Spleen (tissue), 7 donors: ENCODE measurements around the gene TAS2R60.

Experiments used
- CTCF ChIP-seq, 11 experiments: fragments of 200-600 bp in 7 of 11; fragments of 450-650 bp in 4 of 11; sonication (generic) in 4 of 11; IDR thresholded peaks in 8 of 11; conservative IDR thresholded peaks in 3 of 11; 1 replicate in 7 of 11; 2 replicates in 4 of 11; pipeline versions ENCODE4 v1.4.0 to v1.8.0; 2016 to 2021; ENCODE audit warnings: antibody characterized with exemption in 11 of 11, inconsistent platforms in 4 of 11, mild to moderate bottlenecking in 1 of 11
- POLR2AphosphoS5 ChIP-seq, 3 donors: sonication (generic); formaldehyde crosslinking; IDR thresholded peaks; one replicate each; pipeline ENCODE4 v1.5.1; 2017; ENCODE audit warnings: antibody characterized with exemption in 3 of 3
- donor health status: DM: no; HTN: no; CAD: no; lungs with moderate emphysema.
- donor health status: DM: no; HTN: no; CAD: no.
- donor health status: DM: no; HTN: no; CAD: no.

- TF ChIP-seq POLR2AphosphoS5 (IDR thresholded peaks at IDR 0.05) (no peak), CTCF (IDR thresholded peaks at IDR 0.05 in 8 of 11, conservative IDR thresholded peaks at IDR 0.05 in 3 of 11) (no peak)
Measured at GRCh38 chr7:143422033-143422432, 21.2 kb upstream of the TAS2R60 start.
